T-helper 2 cell treated with Interferon-gamma antibody and Interleukin-4, amounts not matched to agents 100 ng/mL and 5 ng/mL, for 36 hours (primary cell): ENCODE results near the gene MLYCD. TPM values are rescaled to one million over a fixed set of nuclear protein-coding genes. Genes with fewer than 3 reads are reported as not detected.

Experiments used
- intact Hi-C: fragments of 100-400 bp; cut with micrococcal nuclease; formaldehyde crosslinking; loops from one replicate; pipeline ENCODE4 v1.15.1; 2023
- total RNA-seq: library from RNA; stranded (reverse); gene quantifications from 2 replicates; pipeline ENCODE4 v1.2.3, GENCODE V29; 2022

The MLYCD gene
- total RNA-seq, 1 donor from 2014 or later = 5.8 TPM

GRCh38 chr16:83954577-83955016, 55.7 kb downstream of the MLYCD start:
- intact Hi-C loops = loop anchor here (5.0 kb wide), 1 partner anchor 233 kb away; the partner anchor contains the start of gene TAF1C

GRCh38 chr16:83955218-83956130, 56.6 kb downstream of the MLYCD start:
- intact Hi-C loops = loop anchor here (1.0 to 5.0 kb wide), 2 partner anchors 110 to 232 kb away; partner anchors contain the start of gene TAF1C

GRCh38 chr16:83956336-83957289, 57.7 kb downstream of the MLYCD start:
- intact Hi-C loops = loop anchor here (1.0 to 5.0 kb wide), 2 partner anchors 109 to 231 kb away; partner anchors contain the start of gene TAF1C

GRCh38 chr16:83957296-83957855, 58.5 kb downstream of the MLYCD start:
- intact Hi-C loops = loop anchor here (5.0 kb wide), 1 partner anchor 230 kb away; the partner anchor contains the start of gene TAF1C

- intact Hi-C loops = loop anchor here (5.0 kb wide), 1 partner anchor 229 kb away; the partner anchor contains the start of gene TAF1C
Measured at GRCh38 chr16:83958137-83958845, 59.4 kb downstream of the MLYCD start.

- intact Hi-C loops = loop anchor here (5.0 kb wide), 1 partner anchor 228 kb away; the partner anchor contains the start of gene TAF1C
Measured at GRCh38 chr16:83958846-83959565, 60.1 kb downstream of the MLYCD start.

GRCh38 chr16:83959656-83960434, 60.9 kb downstream of the MLYCD start:
- intact Hi-C loops = loop anchor here (5.0 kb wide), 1 partner anchor 227 kb away; the partner anchor contains the start of gene TAF1C

- intact Hi-C loops = no loop called here
Measured at GRCh38 chr16:83960521-83961249, 61.8 kb downstream of the MLYCD start.

- intact Hi-C loops = no loop called here
Measured at GRCh38 chr16:83961591-83961990, 62.7 kb downstream of the MLYCD start.

- intact Hi-C loops = no loop called here
Measured at GRCh38 chr16:83963277-83964119, 64.6 kb downstream of the MLYCD start.

GRCh38 chr16:83964684-83965443, 65.9 kb downstream of the MLYCD start:
- intact Hi-C loops = no loop called here

GRCh38 chr16:83965444-83966152, 66.7 kb downstream of the MLYCD start:
- intact Hi-C loops = no loop called here

GRCh38 chr16:83966153-83966696, 67.3 kb downstream of the MLYCD start:
- intact Hi-C loops = no loop called here

GRCh38 chr16:83967091-83967490, 68.2 kb downstream of the MLYCD start:
- intact Hi-C loops = no loop called here

GRCh38 chr16:83967838-83968305, 69.0 kb downstream of the MLYCD start, which contains the start of gene NECAB2:
NECAB2 (plus strand) TSS chr16:83968244; CDS start chr16:83968649, 405 bp downstream.
- intact Hi-C loops = no loop called here
